Retina (tissue), 1 donor: Measurements from ENCODE around the gene UBA6.
"Not testable (repeated sequence)": the region's sequence is repeated elsewhere in the genome, so short reads cannot be mapped to it uniquely, and the experiment has no call there.

ENCODE experiments used
- DNase-seq: peaks from one replicate; pipeline ENCODE4 v3.0.0-alpha.2; 2016

The UBA6 gene

GRCh38 chr4:67713529-67714247, 12.7 kb upstream of the UBA6 start:
- no peak for DNase-seq

- no peak for DNase-seq
Measured at GRCh38 chr4:67712650-67713528, 11.9 kb upstream of the UBA6 start.

GRCh38 chr4:67712000-67712625, 11.2 kb upstream of the UBA6 start:
- no peak for DNase-seq

GRCh38 chr4:67706682-67707081, 5.7 kb upstream of the UBA6 start:
- not testable (repeated sequence) for DNase-seq

GRCh38 chr4:67704843-67705242, 3.9 kb upstream of the UBA6 start:
- DNase-seq, result no peak

- no peak for DNase-seq
Measured at GRCh38 chr4:67702166-67702565, 1.2 kb upstream of the UBA6 start.

- no peak for DNase-seq
Measured at GRCh38 chr4:67701517-67701850, 529 bp upstream of the UBA6 start.

GRCh38 chr4:67700116-67700737, 728 bp downstream of the UBA6 start:
- peak; percentile 10 for DNase-seq

- no peak for DNase-seq
Measured at GRCh38 chr4:67699603-67700002, 1.4 kb downstream of the UBA6 start.

GRCh38 chr4:67697860-67698687, 2.9 kb downstream of the UBA6 start:
- DNase-seq, result no peak

GRCh38 chr4:67696061-67696460, 4.9 kb downstream of the UBA6 start:
- DNase-seq, result no peak

GRCh38 chr4:67694662-67695061, 6.3 kb downstream of the UBA6 start:
- no peak for DNase-seq

- no peak for DNase-seq
Measured at GRCh38 chr4:67691328-67691727, 9.6 kb downstream of the UBA6 start.

GRCh38 chr4:67687636-67688035, 13.3 kb downstream of the UBA6 start:
- no peak for DNase-seq

- DNase-seq, result no peak
Measured at GRCh38 chr4:67685532-67685859, 15.5 kb downstream of the UBA6 start.

- DNase-seq, result no peak
Measured at GRCh38 chr4:67684839-67685531, 16.0 kb downstream of the UBA6 start.

GRCh38 chr4:67682266-67682665, 18.7 kb downstream of the UBA6 start:
- no peak for DNase-seq

- no peak for DNase-seq
Measured at GRCh38 chr4:67680581-67681222, 20.3 kb downstream of the UBA6 start.

- no peak for DNase-seq
Measured at GRCh38 chr4:67678612-67679011, 22.3 kb downstream of the UBA6 start.

- no peak for DNase-seq
Measured at GRCh38 chr4:67674098-67674497, 26.9 kb downstream of the UBA6 start.

GRCh38 chr4:67668315-67668714, 32.6 kb downstream of the UBA6 start:
- DNase-seq, result no peak

- DNase-seq, result no peak
Measured at GRCh38 chr4:67660418-67660817, 40.5 kb downstream of the UBA6 start.
